Kidney (tissue), 14 donors: Measurements from ENCODE around the gene ALPL. TPM values are rescaled to one million over a fixed set of nuclear protein-coding genes. Genes with fewer than 3 reads are reported as not detected.
A peak's percentile ranks its signal among the peaks of the same experiment; 100 is the strongest.

Source experiments
- DNase-seq, 5 donors: peaks; one replicate each; pipeline ENCODE4 v3.0.0-alpha.2; 2013 to 2020
- FAIRE-seq: peaks from 2 replicates; lab custom pipeline; 2012; peaks lifted over from hg19 to GRCh38; lab: Jason Lieb, UNC
- H3K27ac ChIP-seq, 2 donors: one replicate each; pipeline ENCODE4 v1.7.0; 2013; ENCODE audit warnings: low read depth in 2 of 2, low read length in 2 of 2, inconsistent platforms in 1 of 2
- H3K27me3 ChIP-seq: one replicate; pipeline ENCODE4 v1.7.1; 2013; ENCODE audit warnings: low read length, inconsistent platforms; ENCODE audit not compliant: control insufficient read depth, insufficient read depth
- H3K36me3 ChIP-seq, 3 donors: one replicate each; pipeline versions ENCODE4 v1.7.0 to v1.7.1; 2013; ENCODE audit warnings: low read length in 3 of 3, control low read depth in 1 of 3, inconsistent platforms in 1 of 3; ENCODE audit not compliant: insufficient read depth in 3 of 3, control insufficient read depth in 2 of 3
- H3K4me1 ChIP-seq, 3 donors: one replicate each; pipeline versions ENCODE4 v1.7.0 to v1.7.1; 2013; ENCODE audit warnings: low read length in 3 of 3, inconsistent platforms in 1 of 3, low read depth in 1 of 3; ENCODE audit not compliant: control insufficient read depth in 2 of 3, insufficient read depth in 2 of 3
- H3K4me3 ChIP-seq, 3 donors: one replicate each; pipeline versions ENCODE4 v1.7.0 to v1.8.1; 2013; ENCODE audit warnings: low read length in 3 of 3, control low read depth in 1 of 3, inconsistent platforms in 1 of 3
- H3K9ac ChIP-seq, 3 donors: one replicate each; pipeline versions ENCODE4 v1.7.0 to v1.7.1; 2013; ENCODE audit warnings: low read length in 3 of 3, control low read depth in 1 of 3, inconsistent platforms in 1 of 3
- H3K9me3 ChIP-seq, 3 donors: one replicate each; pipeline versions ENCODE4 v1.7.0 to v1.7.1; 2013; ENCODE audit warnings: low read length in 3 of 3, control low read depth in 1 of 3, inconsistent platforms in 1 of 3; ENCODE audit not compliant: control insufficient read depth in 2 of 3, insufficient read depth in 1 of 3
- CTCF ChIP-seq: IDR thresholded peaks from 3 replicates; pipeline ENCODE4 v1.5.1; 2012; ENCODE audit warnings: mild to moderate bottlenecking, moderate library complexity, borderline replicate concordance; ENCODE audit not compliant: insufficient read depth; ENCODE audit errors: extremely low read depth
- intact Hi-C: fragments of 100-400 bp; cut with DNase I; formaldehyde crosslinking; loops from one replicate; pipeline ENCODE4 v1.11.1; 2022
- polyA plus RNA-seq: library from polyadenylated mRNA; stranded (reverse); fragments of 350-450 nt; fragmentation: Illumina TruSeq; extraction: RNeasy Lipid Tissue Mini Kit (QIAGEN cat#74804); gene quantifications from one replicate; pipeline ENCODE4 v1.2.3, GENCODE V29; 2014; ENCODE audit warnings: low read depth, low replicate concordance; ENCODE audit not compliant: insufficient read depth
- total RNA-seq: library from RNA; stranded (reverse); fragmentation: NEBNext Ultra II Directional; extraction: Animal tissue kit (Norgen Biotek cat#: 25700); gene quantifications from one replicate; pipeline ENCODE4 v1.2.1, GENCODE V29; 2021
- donor health status: control.
- donor health status: control.
- donor health status: control.
- donor health status: control.
- donor health status: control.
- donor health status: DM: yes; HTN: yes; CAD: no.
- donor health status: Normal renal cell carcinoma (clear cell type).

Gene ALPL
- total and polyA plus RNA-seq, 2 donors from 2014 or later = 8.4 to 133 TPM

GRCh38 chr1:21621051-21621450 is 111.8 kb downstream of the ALPL start:
- Histone ChIP-seq H3K36me3 (peaks cover 0 to 6% (median 0%) of the 10 kb centered on the region in 3 donors), H3K9ac (peak overlapping the region in 1 of 3 donors; percentile 14), H3K4me3 (peak overlapping the region in 2 of 3 donors; percentile 57 to 64), H3K4me1 (peaks cover 0 to 24% (median 19%) of the 10 kb centered on the region in 3 donors), H3K27me3 (no peaks in the 10 kb centered on the region), H3K9me3 (no peaks in the 10 kb centered on the region), H3K27ac (peak overlapping the region in 1 of 2 donors; percentile 37)
- no peak for TF ChIP-seq CTCF
- no peak for DNase-seq
- no peak for FAIRE-seq
- intact Hi-C loops = no loop called here

GRCh38 chr1:21621761-21622436 is 112.7 kb downstream of the ALPL start:
- Histone ChIP-seq H3K4me3 (peak overlapping the region; percentile 37 to 64 (median 57)), H3K4me1 (peaks cover 0 to 22% (median 19%) of the 10 kb centered on the region in 3 donors), H3K27ac (peak overlapping the region; percentile 20 to 69), H3K9ac (peak overlapping the region in 1 of 3 donors; percentile 14), H3K36me3 (peaks cover 0 to 3% (median 0%) of the 10 kb centered on the region in 3 donors), H3K27me3 (no peaks in the 10 kb centered on the region), H3K9me3 (no peaks in the 10 kb centered on the region)
- no peak for FAIRE-seq
- no peak for TF ChIP-seq CTCF
- no peak for DNase-seq
- intact Hi-C loops = no loop called here

- peak overlapping the region; percentile 80 to 90 for H3K27ac ChIP-seq
- DNase-seq = peak in 3 of 5 donors; percentile 53 to 73 (median 67)
Measured at GRCh38 chr1:21622466-21623315, 113.5 kb downstream of the ALPL start.

More at GRCh38 chr1:21622466-21623315, 113.5 kb downstream of the ALPL start:
- Histone ChIP-seq H3K4me3 (peak overlapping the region in 1 of 3 donors; percentile 26), H3K27me3 (no peaks in the 10 kb centered on the region), H3K9me3 (no peaks in the 10 kb centered on the region), H3K9ac (peak overlapping the region; percentile 7 to 60 (median 37)), H3K4me1 (peaks cover 0 to 22% (median 19%) of the 10 kb centered on the region in 3 donors), H3K36me3 (no peaks in the 10 kb centered on the region)
- intact Hi-C loops = no loop called here
- no peak for TF ChIP-seq CTCF
- FAIRE-seq = no peak
